ENCODE measurements around the gene TUG1. TPM values are rescaled to one million over a fixed set of nuclear protein-coding genes. Genes with fewer than 3 reads are reported as not detected.

Gene TUG1
- total and polyA plus RNA-seq, 10 of the 15 experiments (the other 5 are each of a cell fraction or from before 2014, with no cell fraction given) = 19.3 to 116 (median 54.9) TPM

DNA sequence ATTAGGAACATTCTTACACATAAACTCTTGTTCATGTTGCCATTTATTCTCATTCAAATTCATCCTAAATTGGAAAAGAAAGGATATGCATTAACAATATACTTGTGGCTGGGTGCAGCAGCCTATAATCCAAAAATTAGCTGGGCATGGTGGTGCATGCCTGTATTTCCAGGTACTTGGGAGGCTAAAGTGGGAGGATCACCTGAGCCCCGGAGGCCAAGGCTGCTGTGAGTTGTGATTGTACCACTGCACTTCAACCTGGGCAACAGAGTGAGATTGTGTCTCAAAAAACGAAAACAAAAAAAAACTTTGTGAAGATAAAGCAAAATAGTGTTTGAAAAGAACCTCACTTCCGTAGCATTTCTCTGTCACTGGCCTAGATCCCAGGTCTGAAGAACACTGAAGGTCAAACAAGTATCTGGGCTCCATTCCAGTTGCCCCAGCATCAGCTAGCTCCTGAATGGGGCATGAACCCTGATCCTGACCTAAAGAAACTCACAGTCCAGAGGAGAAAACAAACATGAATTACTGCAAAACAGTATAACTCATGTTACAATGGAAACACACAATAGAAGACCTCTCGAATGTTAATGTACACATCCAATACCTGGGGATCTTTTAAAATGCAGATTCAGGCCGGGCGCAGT lies 32.2 kb downstream of the TUG1 start (continued):
- TF ChIP-seq, protein P1, sequence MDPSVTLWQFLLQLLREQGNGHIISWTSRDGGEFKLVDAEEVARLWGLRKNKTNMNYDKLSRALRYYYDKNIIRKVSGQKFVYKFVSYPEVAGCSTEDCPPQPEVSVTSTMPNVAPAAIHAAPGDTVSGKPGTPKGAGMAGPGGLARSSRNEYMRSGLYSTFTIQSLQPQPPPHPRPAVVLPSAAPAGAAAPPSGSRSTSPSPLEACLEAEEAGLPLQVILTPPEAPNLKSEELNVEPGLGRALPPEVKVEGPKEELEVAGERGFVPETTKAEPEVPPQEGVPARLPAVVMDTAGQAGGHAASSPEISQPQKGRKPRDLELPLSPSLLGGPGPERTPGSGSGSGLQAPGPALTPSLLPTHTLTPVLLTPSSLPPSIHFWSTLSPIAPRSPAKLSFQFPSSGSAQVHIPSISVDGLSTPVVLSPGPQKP (IDR thresholded peaks at IDR 0.05; ENCODE audit: low read depth, low read length) = no peak
- no peak for TF ChIP-seq ETV6 (conservative IDR thresholded peaks at IDR 0.05 in 1 of 2, IDR thresholded peaks at IDR 0.05 in 1 of 2; ENCODE audit: borderline replicate concordance in 1 of 2, low read depth in 1 of 2)
- TF ChIP-seq, protein P2, sequence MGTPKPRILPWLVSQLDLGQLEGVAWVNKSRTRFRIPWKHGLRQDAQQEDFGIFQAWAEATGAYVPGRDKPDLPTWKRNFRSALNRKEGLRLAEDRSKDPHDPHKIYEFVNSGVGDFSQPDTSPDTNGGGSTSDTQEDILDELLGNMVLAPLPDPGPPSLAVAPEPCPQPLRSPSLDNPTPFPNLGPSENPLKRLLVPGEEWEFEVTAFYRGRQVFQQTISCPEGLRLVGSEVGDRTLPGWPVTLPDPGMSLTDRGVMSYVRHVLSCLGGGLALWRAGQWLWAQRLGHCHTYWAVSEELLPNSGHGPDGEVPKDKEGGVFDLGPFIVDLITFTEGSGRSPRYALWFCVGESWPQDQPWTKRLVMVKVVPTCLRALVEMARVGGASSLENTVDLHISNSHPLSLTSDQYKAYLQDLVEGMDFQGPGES (IDR thresholded peaks at IDR 0.05) = no peak

DNA sequence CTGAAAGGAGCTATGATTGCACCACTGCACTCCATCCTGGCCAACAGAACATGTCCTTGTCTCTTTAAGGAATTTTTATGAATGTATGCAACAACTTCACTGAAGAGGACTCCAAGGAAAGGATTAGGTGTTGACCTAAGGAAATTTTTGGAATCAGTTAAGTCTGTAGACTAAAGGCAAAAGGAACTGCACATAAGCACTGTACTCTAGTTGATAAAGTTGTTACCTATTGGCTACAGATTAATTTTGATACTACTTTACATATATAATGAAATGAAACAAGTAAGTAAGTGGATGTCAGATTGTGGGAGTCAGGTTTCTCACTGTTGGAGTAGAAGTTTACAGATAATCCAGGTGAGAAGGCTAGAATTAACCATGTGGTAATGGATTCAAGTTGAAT lies 36.5 kb downstream of the TUG1 start:
- H3K36me3 ChIP-seq (ENCODE audit: control insufficient read depth in 2 of 2, insufficient read depth in 2 of 2, low read length in 1 of 2) = no peaks in the 10 kb centered on the region
- peaks cover 2% of the 10 kb centered on the region; the same call in 1 of the 3 replicates for H3K9me3 ChIP-seq (replicated peaks; ENCODE audit: control insufficient read depth, insufficient read depth, low read length)
- no peak overlapping the region for H2AFZ ChIP-seq (ENCODE audit: control insufficient read depth, low read depth, low read length)
- no peaks in the 10 kb centered on the region for H3K79me2 ChIP-seq (ENCODE audit: control insufficient read depth, insufficient read depth, low read length)
- BruUV-seq (replicated peaks) = no TSS peak
- H3K4me2 ChIP-seq (ENCODE audit: control insufficient read depth, insufficient read depth) = no peak overlapping the region
- POLR2A ChIA-PET = no interaction called here
- no peak overlapping the region for H3K4me3 ChIP-seq
- no peaks in the 10 kb centered on the region for H4K20me1 ChIP-seq (ENCODE audit: control insufficient read depth, insufficient read depth)
- RAD21 ChIA-PET (ENCODE audit: unreplicated experiment) = no interaction called here
- CTCF ChIA-PET = no interaction called here
- DNase-seq (ENCODE audit: low read depth, low spot score) = no peak
- in situ Hi-C loops (cut with MboI) (no loop called here), intact Hi-C loops (cut with micrococcal nuclease; ENCODE audit: unreplicated experiment) (no loop called here)
- ATAC-seq = no peak
- TF ChIP-seq SP1 (IDR thresholded peaks at IDR 0.05; ENCODE audit: low read depth, low read length) (no peak), HDGF (IDR thresholded peaks at IDR 0.05) (no peak)
- H3K9ac ChIP-seq (ENCODE audit: control insufficient read depth, insufficient read depth, low read length) = no peak overlapping the region
- no peaks in the 10 kb centered on the region for H3K4me1 ChIP-seq (ENCODE audit: control insufficient read depth, insufficient read depth, low read length)
- FAIRE-seq = no peak
- H3K27me3 ChIP-seq (replicated peaks in 1 of 2; ENCODE audit: control insufficient read depth in 2 of 2, insufficient read depth in 2 of 2, low read length in 1 of 2) = no peaks in the 10 kb centered on the region
- SMC1A ChIA-PET (ENCODE audit: uncharacterized antibody, unreplicated experiment) = interaction anchor here (0.6 kb wide), 1 partner anchor 14 kb away, joined by 3 read pairs; no protein-coding TSS in a partner anchor
- no peak overlapping the region for H3K27ac ChIP-seq (ENCODE audit: control insufficient read depth, insufficient read depth)
